AG04449 (cell line): Measurements from ENCODE around the gene PRRC2B.
A peak's percentile ranks its signal among the peaks of the same experiment; 100 is the strongest.

Experiments used
- CTCF ChIA-PET: fragments of 350-600 bp; formaldehyde crosslinking; extraction: SDS; loops from one replicate; lab custom pipeline; 2021; ENCODE audit warnings: antibody characterized with exemption; lab: Yijun Ruan, JAX
- POLR2A ChIA-PET: fragments of 400-600, 350-600 bp; formaldehyde crosslinking; extraction: SDS; loops from one replicate; lab custom pipeline; 2020; ENCODE audit warnings: antibody characterized with exemption, inconsistent platforms; lab: Yijun Ruan, JAX
- DNase-seq: peaks from one replicate; pipeline ENCODE4 v3.0.0-alpha.2; 2010; ENCODE audit warnings: low read depth, low spot score
- H3K4me3 ChIP-seq: 2 replicates; pipeline ENCODE4 v1.5.1; 2011; ENCODE audit warnings: low read depth, mild to moderate bottlenecking, control low read depth, low read length
- CTCF ChIP-seq: IDR thresholded peaks from one replicate; pipeline ENCODE4 v1.5.1; 2011; ENCODE audit warnings: mild to moderate bottlenecking, moderate library complexity, low read length, control low read depth, inconsistent platforms; ENCODE audit not compliant: insufficient read depth; ENCODE audit errors: missing control alignments

Gene PRRC2B

GRCh38 chr9:131426545-131426944 is 32.7 kb downstream of the PRRC2B start:
- CTCF ChIA-PET = interaction anchor here (2.7 kb wide), 1 partner anchor 10 kb away, joined by 8 read pairs; no protein-coding TSS in a partner anchor
- POLR2A ChIA-PET = no interaction called here

GRCh38 chr9:131429121-131430012 is 35.5 kb downstream of the PRRC2B start:
- ChIA-PET CTCF (interaction anchor here (1.0 to 3.0 kb wide), 3 partner anchors 8 to 80 kb away, joined by 3 to 8 read pairs (median 8); no protein-coding TSS in a partner anchor), POLR2A (no interaction called here)
- no peak for TF ChIP-seq CTCF
- DNase-seq = no peak
- no peak overlapping the region for H3K4me3 ChIP-seq

More at GRCh38 chr9:131426545-131426944, 32.7 kb downstream of the PRRC2B start:
- TF ChIP-seq CTCF = no peak
- DNase-seq = no peak
- no peak overlapping the region for H3K4me3 ChIP-seq

- CTCF ChIA-PET = interaction anchor here (1.6 to 3.3 kb wide), 3 partner anchors 13 to 82 kb away, joined by 4 to 22 read pairs (median 8); no protein-coding TSS in a partner anchor
- no peak for DNase-seq
- POLR2A ChIA-PET = interaction anchor here (0.8 to 1.1 kb wide), 2 partner anchors 14 to 26 kb away, joined by 3 read pairs; no protein-coding TSS in a partner anchor
These were observed 38.2 kb downstream of the PRRC2B start for GRCh38 chr9:131432050-131432449.

GRCh38 chr9:131432597-131433301 is 38.9 kb downstream of the PRRC2B start:
- no peak for TF ChIP-seq CTCF
- no peak overlapping the region for H3K4me3 ChIP-seq
- CTCF ChIA-PET = interaction anchor here (0.9 to 3.3 kb wide), 8 partner anchors 9 to 82 kb away, joined by 3 to 22 read pairs (median 5); no protein-coding TSS in a partner anchor
- POLR2A ChIA-PET = interaction anchor here (0.6 to 1.1 kb wide), 5 partner anchors 10 to 27 kb away, joined by 3 to 4 read pairs (median 3); no protein-coding TSS in a partner anchor
- peak; percentile 89 for DNase-seq

More at GRCh38 chr9:131432050-131432449, 38.2 kb downstream of the PRRC2B start:
- TF ChIP-seq CTCF = no peak
- no peak overlapping the region for H3K4me3 ChIP-seq

- DNase-seq = no peak
- ChIA-PET POLR2A (interaction anchor here (0.7 to 1.1 kb wide), 4 partner anchors 15 to 28 kb away, joined by 3 to 4 read pairs (median 4); no protein-coding TSS in a partner anchor), CTCF (interaction anchor here (0.9 to 3.3 kb wide), 10 partner anchors 9 to 83 kb away, joined by 3 to 22 read pairs (median 4); no protein-coding TSS in a partner anchor)
- no peak for TF ChIP-seq CTCF
- H3K4me3 ChIP-seq = no peak overlapping the region
These were observed 39.5 kb downstream of the PRRC2B start for GRCh38 chr9:131433302-131433854.
